Amniotic stem cell (primary cell): ENCODE results near the gene CACNB2.

Experiments
- DNase-seq: peaks from one replicate; lab custom pipeline; 2025; lab: John Stamatoyannopoulos, UW

The CACNB2 gene

DNA sequence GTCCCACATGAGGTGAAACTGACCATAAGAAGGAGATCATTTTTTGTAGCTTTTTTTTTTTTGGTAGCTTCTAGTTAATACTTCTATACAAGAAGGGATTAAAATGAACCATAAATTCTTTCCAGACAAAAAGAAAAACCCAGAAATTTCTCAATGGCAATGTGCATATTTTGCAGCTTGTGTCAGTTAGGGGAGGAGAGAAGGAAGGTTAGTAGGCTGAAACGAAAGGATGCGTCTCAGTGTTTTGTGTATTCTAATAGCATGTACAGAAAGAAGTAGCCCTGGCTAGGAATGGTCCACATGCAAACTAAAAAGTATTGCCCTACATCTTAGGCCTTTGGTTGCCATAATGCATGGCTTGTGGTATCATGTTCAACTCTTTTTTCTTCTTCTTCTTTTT lies 90.6 kb downstream of the CACNB2 start:
- DNase-seq, result no peak

DNA sequence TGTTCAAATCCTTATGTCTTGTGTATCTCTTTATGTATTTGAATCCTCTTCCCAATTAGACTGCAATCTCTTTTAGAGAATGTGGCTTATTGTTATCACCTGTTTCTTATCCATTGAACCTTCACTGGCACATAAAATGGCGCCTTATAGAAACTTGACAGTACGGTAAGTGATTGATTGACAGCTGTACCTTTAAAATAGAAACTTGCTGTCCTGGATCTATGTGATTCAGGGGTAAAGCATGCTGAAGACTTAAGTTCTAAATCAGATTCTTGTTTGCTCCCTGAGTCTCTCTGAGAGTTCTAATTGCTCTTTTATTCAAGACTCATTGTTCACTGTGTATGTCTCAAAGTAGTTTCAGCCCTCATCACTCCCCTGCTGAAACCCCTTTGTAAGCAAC lies 91.3 kb downstream of the CACNB2 start:
- DNase-seq, result no peak

DNA sequence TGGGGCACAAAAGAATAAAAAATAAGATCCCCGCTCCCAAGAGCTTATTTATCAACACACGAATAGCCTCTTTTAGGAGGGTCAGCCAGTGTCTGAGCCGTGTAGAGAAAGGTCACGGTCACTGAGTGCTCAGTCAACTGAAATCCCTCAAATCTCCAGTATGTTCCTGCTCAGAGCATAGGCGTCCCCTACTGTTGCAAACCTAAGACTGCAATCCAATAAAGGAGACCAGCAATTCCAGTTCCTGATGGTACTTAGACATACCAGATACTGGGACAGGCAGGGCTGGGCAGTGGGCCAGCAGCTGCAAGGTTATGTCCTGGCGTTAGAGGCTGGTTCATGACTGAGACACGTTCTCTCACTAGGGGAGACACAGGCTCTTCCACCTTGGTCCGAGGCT lies 93.6 kb downstream of the CACNB2 start:
- DNase-seq, result no peak

- DNase-seq, result no peak
Measured at GRCh38 chr10:18235477-18235876, 95.3 kb downstream of the CACNB2 start.

- no peak for DNase-seq
Measured at GRCh38 chr10:18236756-18237155, 96.5 kb downstream of the CACNB2 start.

- no peak for DNase-seq
Measured at GRCh38 chr10:18238870-18239485, 98.8 kb downstream of the CACNB2 start.

DNA sequence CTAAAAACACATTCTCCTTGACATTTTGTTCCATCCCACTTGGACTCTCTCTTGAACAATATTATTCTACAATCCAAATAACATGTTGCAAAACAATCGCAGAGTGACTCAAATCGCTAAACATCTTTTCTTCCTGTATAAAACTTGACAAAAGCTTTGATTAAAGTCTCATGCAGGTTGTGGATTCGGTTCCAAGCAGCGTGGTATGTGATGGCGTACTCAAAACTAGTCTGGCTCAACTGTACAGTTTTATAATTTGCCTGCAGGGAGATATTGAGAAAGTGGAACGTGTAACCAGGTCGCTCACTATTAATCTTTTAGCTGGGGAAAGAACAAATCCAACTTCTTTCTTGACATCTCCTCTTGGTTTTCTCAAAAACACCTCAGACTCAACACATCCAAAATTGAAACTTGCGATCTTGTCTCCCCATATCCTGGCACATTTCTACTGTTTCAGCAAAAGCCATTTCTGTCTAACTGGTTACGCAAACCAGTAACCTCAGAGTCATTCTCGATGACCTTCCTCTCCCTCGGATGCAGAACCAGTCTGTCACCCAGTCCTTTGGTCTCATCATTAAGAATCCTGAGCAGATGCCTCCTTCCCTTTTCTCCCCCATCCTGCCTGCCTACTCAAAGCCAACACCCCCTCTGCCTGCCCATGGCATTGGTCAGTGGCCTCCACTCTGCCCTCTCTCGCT lies 100.1 kb downstream of the CACNB2 start:
- no peak for DNase-seq

GRCh38 chr10:18246967-18247366 lies 106.7 kb downstream of the CACNB2 start:
- no peak for DNase-seq

DNA sequence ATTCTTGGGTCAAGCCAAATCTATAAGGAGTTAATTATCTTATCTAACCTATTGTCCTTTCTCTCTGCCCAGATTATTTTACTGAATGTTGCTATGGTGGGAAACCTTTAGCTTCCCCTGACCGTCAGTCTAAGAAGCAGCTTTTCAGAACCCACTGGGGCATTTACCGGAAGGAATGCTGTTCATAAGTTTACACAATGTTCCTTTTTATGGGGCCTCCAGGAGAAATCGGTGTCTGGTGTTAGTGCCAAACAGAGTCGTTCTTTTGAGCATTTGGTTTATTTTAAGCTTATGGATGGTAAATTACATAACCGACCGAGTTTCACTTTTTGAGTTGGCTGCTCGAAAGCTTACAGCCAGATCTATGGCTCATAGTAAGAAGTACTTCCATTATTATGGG lies 111.9 kb downstream of the CACNB2 start:
- no peak for DNase-seq

DNA sequence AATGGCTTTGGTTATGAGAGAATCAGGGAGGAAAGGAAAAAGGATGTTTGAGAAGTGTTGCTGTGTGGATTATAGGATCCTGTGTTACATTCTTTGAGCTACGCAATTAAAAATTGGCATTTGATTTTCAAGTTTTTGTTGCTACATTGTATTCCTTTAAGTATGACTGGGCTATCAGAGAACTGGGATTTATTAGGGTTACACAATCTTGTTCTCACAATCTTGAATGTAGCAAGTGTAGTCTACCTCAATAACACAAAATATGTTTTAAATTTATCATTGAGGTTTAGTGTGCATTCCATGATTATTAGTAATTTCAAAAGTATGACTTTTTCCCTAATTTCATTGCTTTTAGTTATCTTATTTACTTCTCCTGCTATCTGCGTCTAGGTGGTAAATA lies 113.9 kb downstream of the CACNB2 start:
- DNase-seq, result no peak

DNA sequence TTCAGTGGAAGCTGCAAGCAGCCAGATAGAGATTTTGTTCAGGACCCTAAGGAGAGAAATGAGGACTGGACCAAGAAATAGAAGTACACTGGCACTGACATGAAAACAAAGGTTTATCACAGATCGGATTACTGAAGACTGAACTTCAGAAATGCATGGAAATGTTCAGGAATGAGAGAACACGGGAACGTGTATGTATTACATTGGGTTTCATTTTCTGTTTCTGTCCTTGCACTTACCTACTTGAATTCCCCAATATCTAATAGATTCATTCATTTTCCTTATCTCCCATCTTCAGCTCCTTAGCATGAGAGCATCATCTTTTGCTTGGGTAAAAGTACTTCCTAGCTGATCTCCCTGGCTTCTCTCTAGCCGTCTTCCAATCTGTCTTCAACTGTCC lies 114.5 kb downstream of the CACNB2 start:
- DNase-seq, result no peak

- no peak for DNase-seq
Measured at GRCh38 chr10:18260310-18260922, 120.2 kb downstream of the CACNB2 start.

GRCh38 chr10:18261063-18261610 lies 120.9 kb downstream of the CACNB2 start:
- no peak for DNase-seq

DNA sequence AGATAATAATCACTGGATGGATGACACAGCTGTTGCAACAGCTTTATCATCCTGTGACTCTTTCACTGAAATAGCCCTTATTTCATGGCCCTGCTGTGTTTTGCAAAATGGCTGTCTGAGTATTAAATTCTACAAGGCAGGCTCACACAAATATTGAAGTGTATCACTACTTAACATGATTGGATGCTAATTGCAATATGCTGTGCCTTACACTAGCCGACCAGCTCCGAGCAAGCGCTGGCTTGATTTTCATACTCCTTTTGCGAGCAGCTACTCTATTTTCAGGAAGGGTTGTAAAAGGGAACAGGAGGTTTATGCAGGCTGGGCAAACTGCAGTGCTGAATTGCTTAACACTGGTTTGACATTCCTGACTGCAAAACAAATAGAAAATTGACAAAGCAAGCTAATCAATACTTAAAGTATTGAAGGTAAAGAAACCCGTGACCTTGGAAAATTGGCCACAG lies 121.6 kb downstream of the CACNB2 start:
- DNase-seq, result no peak

- DNase-seq, result no peak
Measured at GRCh38 chr10:18264466-18265050, 124.3 kb downstream of the CACNB2 start.

DNA sequence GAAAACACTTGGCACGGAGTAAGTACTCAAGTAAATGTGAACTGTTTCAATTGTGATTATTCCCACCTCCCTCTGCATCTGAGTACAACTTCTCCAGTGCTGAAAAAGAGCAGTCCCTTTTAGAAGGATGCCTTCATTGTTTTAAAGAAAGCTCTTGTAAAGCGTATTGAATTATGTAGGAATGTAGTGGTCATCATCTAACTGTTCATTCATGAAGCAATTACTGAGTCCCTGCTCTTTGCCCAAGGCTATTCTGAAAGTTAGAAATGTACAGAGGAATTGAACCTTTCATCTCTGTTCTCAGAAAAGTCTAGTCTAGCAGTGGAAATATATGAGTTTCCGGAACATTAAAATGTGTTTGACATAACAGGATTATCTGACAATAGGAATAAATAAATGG lies 127.8 kb downstream of the CACNB2 start:
- DNase-seq, result no peak

DNA sequence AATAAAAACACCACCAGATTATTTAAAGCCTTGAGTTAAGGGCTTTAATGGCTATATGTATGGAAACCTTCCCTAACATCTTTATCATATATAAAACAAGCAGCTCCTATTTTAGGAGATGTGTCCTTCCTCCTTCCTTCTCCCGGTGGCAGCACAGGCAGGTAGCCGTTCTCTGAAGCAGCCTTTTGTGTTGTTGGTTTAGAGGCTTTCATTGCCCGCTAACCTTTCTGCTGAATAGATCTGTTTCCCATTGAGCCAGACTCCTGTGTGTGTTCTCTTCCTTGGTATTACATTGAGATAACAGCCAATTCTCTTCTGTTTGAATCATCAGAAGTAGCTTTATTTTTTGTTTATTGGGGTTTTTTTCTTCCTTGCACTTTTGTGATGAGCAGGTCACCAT lies 131.3 kb downstream of the CACNB2 start:
- DNase-seq, result no peak

DNA sequence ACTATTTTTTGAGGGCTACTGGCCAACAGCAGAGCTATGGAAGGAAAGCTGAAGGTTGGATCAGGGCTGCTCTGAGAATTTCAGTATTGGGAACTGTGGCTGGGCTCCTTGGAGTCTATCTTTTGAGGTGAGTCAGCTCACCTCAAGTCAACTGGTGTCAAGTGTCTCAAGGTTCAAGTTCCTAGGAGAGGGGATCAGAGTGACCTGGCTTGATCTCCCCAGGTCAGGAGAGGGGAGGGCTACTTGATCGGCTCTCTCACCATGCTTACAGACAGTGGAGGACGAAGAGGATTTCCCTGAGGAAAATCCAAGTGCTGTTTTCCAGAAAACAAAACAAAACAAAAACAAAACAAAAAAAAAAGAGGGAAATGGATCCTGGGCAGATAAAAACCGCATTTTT lies 132.8 kb downstream of the CACNB2 start:
- DNase-seq, result no peak

- no peak for DNase-seq
Measured at GRCh38 chr10:18278181-18278580, 138.0 kb downstream of the CACNB2 start.

- DNase-seq, result no peak
Measured at GRCh38 chr10:18279173-18279572, 138.9 kb downstream of the CACNB2 start.

GRCh38 chr10:18282094-18282493 lies 141.9 kb downstream of the CACNB2 start:
- DNase-seq, result no peak

GRCh38 chr10:18290651-18291313 lies 150.6 kb downstream of the CACNB2 start:
- DNase-seq, result no peak
